WERI-Rb-1 (cell line): ENCODE measurements around the gene TLX3.

Experiments
- DNase-seq: peaks from one replicate; pipeline ENCODE4 v3.0.0-alpha.2; 2020
- H3K27ac ChIP-seq: fragments of 250-450 bp; sonication (Bioruptor Pico); 2 replicates; pipeline ENCODE4 v1.5.1; 2020; ENCODE audit warnings: mild to moderate bottlenecking, moderate library complexity
- H3K27me3 ChIP-seq: fragments of 250-450 bp; sonication (Bioruptor Pico); 2 replicates; pipeline ENCODE4 v1.5.1; 2021; ENCODE audit warnings: mild to moderate bottlenecking, low read depth, moderate library complexity; ENCODE audit not compliant: insufficient read depth, severe bottlenecking
- H3K36me3 ChIP-seq: fragments of 250-450 bp; sonication (Bioruptor Pico); 2 replicates; pipeline ENCODE4 v1.5.1; 2020; ENCODE audit warnings: mild to moderate bottlenecking, moderate library complexity
- H3K4me3 ChIP-seq: 2 replicates; pipeline ENCODE4 v1.5.1; 2011; ENCODE audit warnings: low read depth, mild to moderate bottlenecking, control low read depth, low read length
- H3K9me3 ChIP-seq: fragments of 250-450 bp; sonication (Bioruptor Pico); 2 replicates; pipeline ENCODE4 v1.5.1; 2021; ENCODE audit warnings: mild to moderate bottlenecking, moderate library complexity; ENCODE audit not compliant: severe bottlenecking
- CTCF ChIP-seq: IDR thresholded peaks from 2 replicates; pipeline ENCODE4 v1.5.1; 2011; ENCODE audit warnings: low read depth, mild to moderate bottlenecking, control low read depth, inconsistent platforms, low read length

Gene TLX3

GRCh38 chr5:171311322-171312077 is 2.5 kb downstream of the TLX3 start:
- peak; percentile 52 for DNase-seq
- TF ChIP-seq CTCF, result no peak

GRCh38 chr5:171312129-171312974 is 3.3 kb downstream of the TLX3 start:
- no peaks in the 10 kb centered on the region for H3K36me3 ChIP-seq
- H3K4me3 ChIP-seq, result peak overlapping the region; percentile 46
- TF ChIP-seq CTCF, result no peak
- peaks cover 98% of the 10 kb centered on the region for H3K27me3 ChIP-seq
- no peak overlapping the region for H3K27ac ChIP-seq
- H3K9me3 ChIP-seq, result peaks cover 28% of the 10 kb centered on the region
- DNase-seq, result no peak

More at GRCh38 chr5:171311322-171312077, 2.5 kb downstream of the TLX3 start:
- Histone ChIP-seq H3K4me3 (peak overlapping the region; percentile 46), H3K27me3 (peaks cover 98% of the 10 kb centered on the region), H3K27ac (no peak overlapping the region), H3K9me3 (peaks cover 28% of the 10 kb centered on the region), H3K36me3 (no peaks in the 10 kb centered on the region)

GRCh38 chr5:171313481-171314206 is 4.6 kb downstream of the TLX3 start:
- Histone ChIP-seq H3K9me3 (peaks cover 20% of the 10 kb centered on the region), H3K27me3 (peaks cover 98% of the 10 kb centered on the region), H3K4me3 (no peak overlapping the region), H3K27ac (no peak overlapping the region), H3K36me3 (no peaks in the 10 kb centered on the region)
- no peak for TF ChIP-seq CTCF
- DNase-seq, result no peak

- peaks cover 10% of the 10 kb centered on the region for H3K9me3 ChIP-seq
- H3K36me3 ChIP-seq, result no peaks in the 10 kb centered on the region
- DNase-seq, result no peak
- TF ChIP-seq CTCF, result no peak
- H3K27me3 ChIP-seq, result peaks cover 98% of the 10 kb centered on the region
- H3K27ac ChIP-seq, result no peak overlapping the region
- H3K4me3 ChIP-seq, result no peak overlapping the region
These were observed 5.8 kb downstream of the TLX3 start for GRCh38 chr5:171314728-171315385.

- H3K9me3 ChIP-seq, result peaks cover 6% of the 10 kb centered on the region
- H3K36me3 ChIP-seq, result no peaks in the 10 kb centered on the region
- TF ChIP-seq CTCF, result no peak
- peaks cover 98% of the 10 kb centered on the region for H3K27me3 ChIP-seq
- no peak overlapping the region for H3K27ac ChIP-seq
- DNase-seq, result no peak
- no peak overlapping the region for H3K4me3 ChIP-seq
These were observed 6.4 kb downstream of the TLX3 start for GRCh38 chr5:171315386-171315891.
